Caco-2 (cell line): ENCODE measurements around the gene GPR107. TPM values are rescaled to one million over a fixed set of nuclear protein-coding genes. Genes with fewer than 3 reads are reported as not detected.

Source experiments
- BruUV-seq: library from RNA; stranded (reverse); fragments of 400-500 nt; replicated peaks from 2 replicates; lab custom pipeline; 2021; lab: Mats Ljungman, UMichigan
- CTCF ChIA-PET: fragments of 300-600 bp; sonication (Branson Sonifier 250); formaldehyde crosslinking; loops from one replicate; lab custom pipeline; 2022; ENCODE audit warnings: antibody characterized with exemption; lab: Charles Lee
- POLR2A ChIA-PET: fragments of 300-600 bp; sonication (Branson Sonifier 250); formaldehyde crosslinking; loops from one replicate; lab custom pipeline; 2022; ENCODE audit warnings: antibody characterized with exemption; lab: Charles Lee
- DNase-seq, 2 experiments: peaks; one replicate each; pipeline versions ENCODE4 v3.0.0 to v3.0.0-alpha.2; 2020 to 2022
- H3K27me3 ChIP-seq: replicated peaks from 2 replicates; pipeline ENCODE4 v1.6.0; 2011; ENCODE audit warnings: low read length; ENCODE audit not compliant: control insufficient read depth, insufficient read depth
- H3K36me3 ChIP-seq: 2 replicates; pipeline ENCODE4 v1.5.1; 2011; ENCODE audit warnings: low read length; ENCODE audit not compliant: control insufficient read depth, insufficient read depth
- H3K4me1 ChIP-seq: fragments of 250-450 bp; sonication (Bioruptor Pico); 2 replicates; pipeline ENCODE4 v1.5.1; 2020; ENCODE audit warnings: mild to moderate bottlenecking
- H3K4me3 ChIP-seq: 2 replicates; pipeline ENCODE4 v1.5.1; 2011; ENCODE audit warnings: low read depth, mild to moderate bottlenecking, control low read depth, low read length
- H3K9me3 ChIP-seq: fragments of 250-450 bp; sonication (Bioruptor Pico); 2 replicates; pipeline ENCODE4 v1.5.1; 2020; ENCODE audit warnings: mild to moderate bottlenecking, moderate library complexity
- H3K27ac Mint-ChIP-seq: one replicate; pipeline ENCODE4 v1.8.0; 2022; ENCODE audit warnings: mixed read lengths; ENCODE audit not compliant: unreplicated experiment
- H3K27me3 Mint-ChIP-seq: one replicate; pipeline ENCODE4 v1.8.0; 2022; ENCODE audit warnings: mixed read lengths; ENCODE audit not compliant: insufficient read depth, unreplicated experiment
- H3K36me3 Mint-ChIP-seq: one replicate; pipeline ENCODE4 v1.8.0; 2022; ENCODE audit warnings: mild to moderate bottlenecking, mixed read lengths; ENCODE audit not compliant: insufficient read depth, unreplicated experiment
- H3K4me1 Mint-ChIP-seq: one replicate; pipeline ENCODE4 v1.8.0; 2022; ENCODE audit warnings: low read depth, mixed read lengths; ENCODE audit not compliant: unreplicated experiment
- H3K4me3 Mint-ChIP-seq: one replicate; pipeline ENCODE4 v1.8.0; 2022; ENCODE audit warnings: mild to moderate bottlenecking, moderate library complexity, mixed read lengths; ENCODE audit not compliant: unreplicated experiment
- H3K9me3 Mint-ChIP-seq: one replicate; pipeline ENCODE4 v1.8.0; 2022; ENCODE audit warnings: mixed read lengths; ENCODE audit not compliant: unreplicated experiment
- intact Hi-C: fragments of 100-400 bp; cut with micrococcal nuclease; formaldehyde crosslinking; loops from one replicate; pipeline ENCODE4 v1.10.0; 2022; ENCODE audit not compliant: unreplicated experiment
- total RNA-seq: library from RNA; stranded (reverse); gene quantifications from 2 replicates; pipeline ENCODE4 v1.2.3, GENCODE V29; 2022
- TF ChIP-seq, protein P1 (sequence below), 2 experiments: fragments of 200-600 bp in 1 of 2; IDR thresholded peaks; 1 replicate in 1 of 2; 2 replicates in 1 of 2; pipeline versions ENCODE4 v1.5.1 to v1.8.0; 2011 to 2022; ENCODE audit warnings: antibody characterized with exemption in 1 of 2, control low read depth in 1 of 2, inconsistent platforms in 1 of 2, low read depth in 1 of 2, low read length in 1 of 2, mild to moderate bottlenecking in 1 of 2, moderate library complexity in 1 of 2; ENCODE audit not compliant: insufficient read depth in 1 of 2, severe bottlenecking in 1 of 2, unreplicated experiment in 1 of 2

Gene GPR107
- total RNA-seq, 1 experiment from 2014 or later: 53.1 TPM

DNA sequence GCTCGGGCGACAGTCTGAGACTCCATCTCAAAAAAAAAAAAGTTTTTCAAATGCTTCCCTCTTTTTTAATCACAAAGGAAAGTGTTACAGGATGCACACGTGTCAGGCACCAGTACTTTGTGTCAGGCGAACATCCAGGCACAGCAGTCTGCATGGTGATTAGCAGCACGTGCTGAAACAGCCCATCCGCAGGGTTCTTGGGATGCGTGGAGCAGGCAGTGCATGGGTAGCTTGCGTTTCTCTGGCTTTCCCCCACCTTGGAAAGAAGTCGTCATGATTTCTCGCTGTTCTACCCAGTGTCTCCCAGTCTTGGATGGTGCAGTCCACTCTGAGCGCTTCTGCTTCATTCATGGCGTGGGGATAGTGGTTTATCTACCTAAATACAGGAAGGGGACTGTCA, 35.4 kb downstream of the GPR107 start:
- ChIA-PET POLR2A (no interaction called here), CTCF (no interaction called here)
- Mint-ChIP-seq H3K9me3 (no peaks in the 10 kb centered on the region), H3K27me3 (no peaks in the 10 kb centered on the region), H3K27ac (no peak overlapping the region), H3K36me3 (peaks cover 46% of the 10 kb centered on the region), H3K4me1 (no peaks in the 10 kb centered on the region), H3K4me3 (no peak overlapping the region)
- Histone ChIP-seq H3K36me3 (no peaks in the 10 kb centered on the region; the same call in 1 of the 2 replicates), H3K4me1 (no peaks in the 10 kb centered on the region), H3K9me3 (no peaks in the 10 kb centered on the region), H3K4me3 (no peak overlapping the region), H3K27me3 (no peaks in the 10 kb centered on the region)
- TF ChIP-seq, protein P1, sequence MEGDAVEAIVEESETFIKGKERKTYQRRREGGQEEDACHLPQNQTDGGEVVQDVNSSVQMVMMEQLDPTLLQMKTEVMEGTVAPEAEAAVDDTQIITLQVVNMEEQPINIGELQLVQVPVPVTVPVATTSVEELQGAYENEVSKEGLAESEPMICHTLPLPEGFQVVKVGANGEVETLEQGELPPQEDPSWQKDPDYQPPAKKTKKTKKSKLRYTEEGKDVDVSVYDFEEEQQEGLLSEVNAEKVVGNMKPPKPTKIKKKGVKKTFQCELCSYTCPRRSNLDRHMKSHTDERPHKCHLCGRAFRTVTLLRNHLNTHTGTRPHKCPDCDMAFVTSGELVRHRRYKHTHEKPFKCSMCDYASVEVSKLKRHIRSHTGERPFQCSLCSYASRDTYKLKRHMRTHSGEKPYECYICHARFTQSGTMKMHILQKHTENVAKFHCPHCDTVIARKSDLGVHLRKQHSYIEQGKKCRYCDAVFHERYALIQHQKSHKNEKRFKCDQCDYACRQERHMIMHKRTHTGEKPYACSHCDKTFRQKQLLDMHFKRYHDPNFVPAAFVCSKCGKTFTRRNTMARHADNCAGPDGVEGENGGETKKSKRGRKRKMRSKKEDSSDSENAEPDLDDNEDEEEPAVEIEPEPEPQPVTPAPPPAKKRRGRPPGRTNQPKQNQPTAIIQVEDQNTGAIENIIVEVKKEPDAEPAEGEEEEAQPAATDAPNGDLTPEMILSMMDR (IDR thresholded peaks at IDR 0.05; ENCODE audit: insufficient read depth in 1 of 2, low read depth in 1 of 2, low read length in 1 of 2, severe bottlenecking in 1 of 2, unreplicated experiment in 1 of 2): no peak
- BruUV-seq: no TSS peak
- intact Hi-C loops: no loop called here
- no peak for DNase-seq

DNA sequence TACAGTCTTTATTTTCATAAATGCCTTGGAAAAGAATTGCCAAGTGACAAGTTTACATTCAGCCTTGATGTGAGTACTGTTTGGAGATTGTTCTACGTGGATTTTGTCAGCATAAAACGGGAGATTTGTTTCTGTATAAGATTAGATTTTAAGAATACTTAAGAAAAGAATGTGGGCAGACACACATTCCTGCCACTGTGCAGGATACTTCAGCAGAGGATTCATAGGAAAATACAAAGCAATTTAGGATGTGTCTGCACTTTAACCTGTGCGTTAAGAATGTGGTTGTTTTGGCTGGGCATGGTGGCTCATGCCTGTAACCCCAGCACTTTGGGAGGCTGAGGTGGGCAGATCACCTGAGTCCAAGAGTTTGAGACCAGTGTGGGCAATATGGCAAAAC, 37.2 kb downstream of the GPR107 start:
- Histone ChIP-seq H3K4me1 (no peaks in the 10 kb centered on the region), H3K27me3 (no peaks in the 10 kb centered on the region), H3K4me3 (no peak overlapping the region), H3K9me3 (no peaks in the 10 kb centered on the region), H3K36me3 (no peaks in the 10 kb centered on the region; the same call in 1 of the 2 replicates)
- CTCF ChIA-PET: no interaction called here
- Mint-ChIP-seq H3K27me3 (no peaks in the 10 kb centered on the region), H3K4me3 (no peak overlapping the region), H3K36me3 (peaks cover 53% of the 10 kb centered on the region), H3K4me1 (no peaks in the 10 kb centered on the region), H3K27ac (no peak overlapping the region), H3K9me3 (no peaks in the 10 kb centered on the region)
- TF ChIP-seq, protein P1 (IDR thresholded peaks at IDR 0.05; ENCODE audit: insufficient read depth in 1 of 2, low read depth in 1 of 2, low read length in 1 of 2, severe bottlenecking in 1 of 2, unreplicated experiment in 1 of 2): no peak
- DNase-seq: no peak
- POLR2A ChIA-PET: no interaction called here
- intact Hi-C loops: no loop called here
- BruUV-seq: no TSS peak

DNA sequence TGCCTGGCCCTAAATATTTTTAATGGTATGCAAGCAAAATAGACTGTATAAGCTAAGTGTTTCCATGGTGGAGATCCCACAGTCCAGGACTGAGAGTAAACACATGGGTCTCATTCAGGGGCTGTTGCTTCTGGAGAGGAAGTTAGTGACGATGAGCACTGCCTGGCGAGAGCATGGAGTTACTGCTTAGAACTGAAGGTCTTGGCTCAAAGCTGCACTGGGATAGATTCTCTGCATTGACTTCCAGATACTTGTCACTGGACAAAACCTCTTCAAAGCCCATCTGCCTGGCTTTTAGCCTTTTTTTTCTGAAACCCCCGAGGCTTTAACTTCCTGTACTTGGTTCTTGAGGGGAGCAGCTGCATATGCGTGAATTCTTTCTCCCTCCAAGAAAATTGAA, 39.2 kb downstream of the GPR107 start:
- H3K36me3 ChIP-seq: no peaks in the 10 kb centered on the region
- no peak overlapping the region for H3K27ac Mint-ChIP-seq
- H3K9me3 ChIP-seq: no peaks in the 10 kb centered on the region
- H3K4me1 ChIP-seq: no peaks in the 10 kb centered on the region
- no peaks in the 10 kb centered on the region for H3K9me3 Mint-ChIP-seq
- DNase-seq: no peak
- H3K4me3 ChIP-seq: no peak overlapping the region
- CTCF ChIA-PET: no interaction called here
- TF ChIP-seq, protein P1 (IDR thresholded peaks at IDR 0.05; ENCODE audit: insufficient read depth in 1 of 2, low read depth in 1 of 2, low read length in 1 of 2, severe bottlenecking in 1 of 2, unreplicated experiment in 1 of 2): no peak
- no peaks in the 10 kb centered on the region for H3K4me1 Mint-ChIP-seq
- no peaks in the 10 kb centered on the region for H3K27me3 ChIP-seq
- no peak overlapping the region for H3K4me3 Mint-ChIP-seq
- no TSS peak for BruUV-seq
- no peaks in the 10 kb centered on the region for H3K27me3 Mint-ChIP-seq
- peaks cover 56% of the 10 kb centered on the region for H3K36me3 Mint-ChIP-seq
- intact Hi-C loops: no loop called here
- POLR2A ChIA-PET: no interaction called here
